Mammary microvascular endothelial cell (primary cell): ENCODE data around the gene COL4A2. TPM values are rescaled to one million over a fixed set of nuclear protein-coding genes. Genes with fewer than 3 reads are reported as not detected.

ENCODE experiments used
- total RNA-seq: library from RNA; depleted of rRNA; stranded (reverse); fragments of >200 nt; gene quantifications from 2 replicates; pipeline ENCODE4 v1.2.3, GENCODE V29; 2015

The COL4A2 gene
- total RNA-seq, result 806 and 824 TPM in 2 replicates

DNA sequence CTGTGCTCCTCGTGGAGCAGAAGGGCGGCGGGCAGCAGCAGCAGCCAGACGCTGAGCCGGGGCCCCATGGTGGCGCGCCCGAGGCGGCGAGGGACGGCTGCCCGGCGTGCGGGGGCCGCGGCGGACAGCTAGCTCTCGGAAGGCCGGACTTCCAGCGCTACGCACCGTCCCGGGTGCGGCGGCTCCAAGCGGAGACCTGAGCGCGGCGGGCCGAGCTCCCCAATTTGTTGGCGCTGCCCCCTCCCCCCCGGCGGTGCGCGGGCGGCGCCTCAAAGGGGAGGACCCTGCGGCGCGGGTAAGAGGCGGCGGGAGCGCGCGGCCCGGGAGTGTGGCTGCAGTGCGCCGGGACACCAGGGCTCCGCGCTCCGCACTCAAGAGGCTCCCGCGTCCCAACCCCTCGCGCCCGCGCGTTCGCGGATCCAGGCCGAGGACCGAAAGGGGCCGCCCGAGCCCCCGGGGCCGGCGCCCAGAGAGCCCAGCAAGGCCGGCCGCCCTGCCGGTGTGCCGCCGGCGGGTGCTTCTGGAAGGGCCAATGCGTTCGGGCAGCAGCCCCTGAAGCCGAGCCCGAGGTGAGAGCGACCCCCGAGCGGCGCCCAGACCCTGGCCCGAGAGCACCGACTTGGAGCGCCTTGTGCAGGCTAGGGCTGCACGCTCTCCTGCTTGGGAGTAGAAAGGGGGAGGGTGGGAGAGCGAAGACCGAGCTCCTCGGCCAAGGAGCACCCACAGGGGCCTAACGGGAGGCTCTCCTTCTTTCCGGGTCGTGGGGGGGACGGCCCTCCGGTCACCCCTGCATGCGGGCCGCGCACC is at the start of gene COL4A2, which contains the start of gene COL4A1:
Gene COL4A2 (plus strand): TSS at position 325 of the 807 bp plus-strand sequence. CDS start 620 bp downstream, outside the sequence.
Gene COL4A1 (minus strand): TSS at position 198 of the 807 bp plus-strand sequence. CDS start 130 bp downstream, at position 68.

DNA sequence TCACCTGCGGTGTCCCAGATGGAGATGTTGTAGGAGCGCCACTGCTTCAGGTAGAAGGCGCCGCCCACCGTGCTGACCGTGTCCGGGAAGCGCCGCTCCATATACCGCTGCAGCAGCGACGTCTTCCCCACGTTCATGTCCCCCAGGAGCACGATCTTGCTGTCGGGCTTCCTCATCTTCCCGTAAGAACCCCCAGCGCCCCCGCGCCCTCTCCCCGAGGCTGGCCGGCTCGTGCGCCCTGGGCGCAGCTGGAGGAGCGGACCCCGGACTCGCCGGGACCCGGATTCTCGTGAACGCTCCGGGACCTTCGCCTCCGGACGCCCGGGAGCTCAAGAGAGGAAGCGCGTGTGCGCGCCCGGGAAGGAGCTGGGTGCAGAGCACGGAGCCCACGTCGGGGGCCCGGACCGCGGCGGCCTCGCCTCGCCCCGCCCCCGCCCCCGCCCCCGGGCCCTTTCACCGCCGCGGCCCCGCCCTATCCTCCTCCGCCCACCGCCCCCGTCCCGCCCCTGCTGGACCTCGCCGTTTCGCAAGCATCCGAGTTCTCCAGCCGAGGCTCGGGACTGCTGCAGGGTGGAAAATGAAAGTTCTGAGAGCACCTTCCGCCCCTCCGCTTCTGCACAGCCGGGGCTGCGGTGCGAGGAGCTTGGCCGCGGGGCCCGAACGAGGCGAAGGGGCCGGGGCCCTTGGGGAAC is 254.4 kb downstream of the COL4A2 start, which contains the start of gene RAB20:
Gene RAB20 (minus strand): TSS at position 379 of the 692 bp plus-strand sequence. CDS start 203 bp downstream, at position 176.

Other genes with a start within 250 kb of the COL4A2 start
- gene COL4A1, start 127 bp upstream of the COL4A2 start, total RNA-seq, result 954 and 965 TPM in 2 replicates